Peyer's patch (tissue), 4 donors: ENCODE data around the gene RNU1-3.
"Not testable (repeated sequence)": the region's sequence is repeated elsewhere in the genome, so short reads cannot be mapped to it uniquely, and the experiment has no call there.

Source experiments
- CTCF ChIP-seq, 6 experiments: fragments of 450-650 bp in 4 of 6; fragments of 200-600 bp in 2 of 6; sonication (generic) in 1 of 6; IDR thresholded peaks; one replicate each; pipeline ENCODE4 v1.5.1; 2017 to 2019; ENCODE audit warnings: antibody characterized with exemption in 6 of 6, mild to moderate bottlenecking in 3 of 6, moderate library complexity in 1 of 6
- POLR2A ChIP-seq, 2 donors: fragments of 450-650 bp; IDR thresholded peaks; one replicate each; pipeline ENCODE4 v1.5.1; 2017; ENCODE audit warnings: antibody characterized with exemption in 2 of 2, mild to moderate bottlenecking in 2 of 2, moderate library complexity in 2 of 2

DNA sequence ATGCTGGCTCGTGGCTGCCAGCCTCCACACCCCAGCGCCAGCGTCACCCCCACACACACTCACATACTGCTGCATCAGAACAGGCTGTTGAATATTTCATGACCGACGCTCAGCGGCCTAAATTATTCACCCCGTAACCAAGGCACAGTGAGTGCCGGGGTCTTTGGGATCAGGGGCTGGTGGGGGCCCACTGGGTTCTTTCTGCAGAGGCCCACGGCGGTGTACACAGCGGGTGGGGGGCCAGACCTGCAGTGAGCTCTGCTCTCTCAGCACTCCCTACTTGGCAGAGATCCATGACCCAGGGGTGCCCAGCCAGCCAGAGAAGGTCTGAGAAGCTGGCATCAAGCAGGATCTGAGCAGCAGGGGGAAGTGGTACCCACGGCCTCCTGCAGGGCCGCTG is 43.9 kb upstream of the RNU1-3 start:
- TF ChIP-seq CTCF, POLR2A (IDR thresholded peaks at IDR 0.05): not testable (repeated sequence)
